C4-2B (cell line): ENCODE results near the gene C16orf87.

Source experiments
- ZFX ChIP-seq: fragments of 450-650 bp; IDR thresholded peaks from 2 replicates; pipeline ENCODE4 v1.6.1; 2017
- TF ChIP-seq, protein P1 (sequence below): fragments of 450-650 bp; conservative IDR thresholded peaks from 2 replicates; pipeline ENCODE4 v1.5.1; 2017; ENCODE audit warnings: mild to moderate bottlenecking

DNA sequence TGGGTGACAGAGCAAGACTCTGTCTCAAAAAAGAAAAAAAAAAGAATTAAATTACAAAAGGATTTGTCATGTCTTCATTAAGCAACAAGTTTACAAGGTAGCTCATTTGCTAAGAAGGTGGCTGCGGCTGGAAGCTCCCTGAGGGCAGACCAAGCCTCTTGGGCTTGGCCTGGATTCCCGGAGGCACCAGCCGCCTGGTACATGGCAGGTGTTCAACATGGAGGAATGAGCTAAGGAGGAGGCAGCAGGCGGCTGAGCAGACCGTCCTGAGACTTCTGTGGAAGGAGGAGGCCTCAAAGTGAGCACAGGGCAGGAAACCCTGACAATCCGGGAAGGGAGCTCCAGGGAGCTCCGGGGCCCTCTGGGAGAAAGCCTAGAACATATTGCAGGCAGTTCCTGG, 79.6 kb downstream of the C16orf87 start:
- TF ChIP-seq, protein P1, sequence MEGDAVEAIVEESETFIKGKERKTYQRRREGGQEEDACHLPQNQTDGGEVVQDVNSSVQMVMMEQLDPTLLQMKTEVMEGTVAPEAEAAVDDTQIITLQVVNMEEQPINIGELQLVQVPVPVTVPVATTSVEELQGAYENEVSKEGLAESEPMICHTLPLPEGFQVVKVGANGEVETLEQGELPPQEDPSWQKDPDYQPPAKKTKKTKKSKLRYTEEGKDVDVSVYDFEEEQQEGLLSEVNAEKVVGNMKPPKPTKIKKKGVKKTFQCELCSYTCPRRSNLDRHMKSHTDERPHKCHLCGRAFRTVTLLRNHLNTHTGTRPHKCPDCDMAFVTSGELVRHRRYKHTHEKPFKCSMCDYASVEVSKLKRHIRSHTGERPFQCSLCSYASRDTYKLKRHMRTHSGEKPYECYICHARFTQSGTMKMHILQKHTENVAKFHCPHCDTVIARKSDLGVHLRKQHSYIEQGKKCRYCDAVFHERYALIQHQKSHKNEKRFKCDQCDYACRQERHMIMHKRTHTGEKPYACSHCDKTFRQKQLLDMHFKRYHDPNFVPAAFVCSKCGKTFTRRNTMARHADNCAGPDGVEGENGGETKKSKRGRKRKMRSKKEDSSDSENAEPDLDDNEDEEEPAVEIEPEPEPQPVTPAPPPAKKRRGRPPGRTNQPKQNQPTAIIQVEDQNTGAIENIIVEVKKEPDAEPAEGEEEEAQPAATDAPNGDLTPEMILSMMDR, result no peak
- TF ChIP-seq ZFX, result no peak
